Amniotic epithelial cell (primary cell): Measurements from ENCODE around the gene ZFPL1.
"Not testable (repeated sequence)": the region's sequence is repeated elsewhere in the genome, so short reads cannot be mapped to it uniquely, and the experiment has no call there.

Experiments
- DNase-seq: peaks from one replicate; pipeline ENCODE4 v3.0.0-alpha.2; 2010; ENCODE audit warnings: low read depth

The ZFPL1 gene

DNA sequence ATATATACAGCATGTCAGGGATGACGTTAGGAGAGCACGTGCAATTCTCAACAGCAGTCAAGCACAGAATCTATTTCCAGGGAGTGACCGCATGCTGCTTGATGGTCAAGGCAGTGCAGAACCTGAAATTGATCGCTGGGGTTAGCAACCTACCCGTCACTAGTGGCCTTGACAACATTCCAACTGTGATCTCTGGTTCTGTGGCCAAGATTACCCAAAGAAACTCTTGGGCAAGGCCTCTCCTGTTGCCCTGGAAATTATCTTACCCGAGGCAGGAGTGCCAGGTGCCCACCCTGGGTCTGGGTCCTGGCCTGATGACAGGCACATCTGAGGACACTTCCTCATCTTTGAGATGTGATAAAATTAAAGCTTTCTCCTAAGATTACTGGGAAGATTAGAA is 29.8 kb downstream of the ZFPL1 start:
- DNase-seq = peak; percentile 46

DNA sequence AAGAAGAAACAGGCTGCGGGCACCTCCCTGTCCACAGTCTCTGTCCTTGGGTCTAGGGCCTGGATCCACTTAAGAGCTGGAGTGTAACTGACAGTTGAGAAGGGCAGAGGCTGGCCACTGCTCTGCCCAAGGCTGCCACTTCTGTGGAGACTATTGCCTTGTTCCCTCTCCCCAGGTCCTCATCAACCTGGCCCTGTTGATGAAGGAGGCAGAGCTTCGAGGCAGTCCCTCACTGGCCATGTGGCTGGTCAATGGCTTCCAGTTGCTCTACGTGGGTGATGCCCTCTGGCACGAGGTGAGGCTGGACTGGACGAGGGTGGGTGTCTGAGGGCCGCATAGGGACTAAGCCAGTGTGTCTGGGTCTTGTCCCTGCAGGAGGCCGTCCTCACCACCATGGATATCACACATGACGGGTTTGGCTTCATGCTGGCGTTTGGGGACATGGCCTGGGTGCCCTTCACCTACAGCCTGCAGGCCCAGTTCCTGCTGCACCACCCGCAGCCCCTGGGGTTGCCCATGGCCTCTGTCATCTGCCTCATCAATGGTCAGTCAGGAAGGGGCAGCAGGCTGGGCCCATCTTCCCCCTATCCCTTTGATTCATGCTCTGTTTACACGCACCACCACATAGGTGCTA is 30.6 kb downstream of the ZFPL1 start:
- no peak for DNase-seq

DNA sequence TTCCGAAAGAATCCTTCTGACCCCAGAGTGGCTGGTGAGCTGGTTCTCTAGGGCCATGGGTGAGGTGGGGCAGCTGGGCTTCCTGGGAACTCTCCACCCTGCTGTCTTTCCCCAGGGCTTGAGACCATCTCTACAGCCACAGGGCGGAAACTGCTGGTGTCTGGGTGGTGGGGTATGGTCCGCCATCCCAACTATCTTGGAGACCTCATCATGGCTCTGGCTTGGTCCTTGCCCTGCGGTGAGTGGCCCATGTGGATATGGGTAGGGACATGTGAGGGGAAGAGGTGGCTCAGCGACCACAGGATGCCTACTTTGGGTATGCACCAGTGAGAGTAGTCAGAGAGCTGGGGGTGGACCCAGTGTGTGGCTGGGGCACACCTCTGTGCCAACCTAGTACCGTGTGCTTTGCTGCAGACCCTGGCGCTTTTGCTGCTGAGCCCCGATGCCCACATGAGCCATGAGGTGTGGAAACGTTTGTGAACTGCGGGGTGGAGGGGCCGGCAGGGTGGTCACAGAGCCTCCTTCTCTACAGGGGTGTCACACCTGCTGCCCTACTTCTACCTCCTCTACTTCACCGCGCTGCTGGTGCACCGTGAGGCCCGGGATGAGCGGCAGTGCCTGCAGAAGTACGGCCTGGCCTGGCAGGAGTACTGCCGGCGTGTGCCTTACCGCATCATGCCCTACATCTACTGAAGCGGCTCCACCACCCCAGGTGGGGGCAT is 31.5 kb downstream of the ZFPL1 start:
- DNase-seq = no peak

DNA sequence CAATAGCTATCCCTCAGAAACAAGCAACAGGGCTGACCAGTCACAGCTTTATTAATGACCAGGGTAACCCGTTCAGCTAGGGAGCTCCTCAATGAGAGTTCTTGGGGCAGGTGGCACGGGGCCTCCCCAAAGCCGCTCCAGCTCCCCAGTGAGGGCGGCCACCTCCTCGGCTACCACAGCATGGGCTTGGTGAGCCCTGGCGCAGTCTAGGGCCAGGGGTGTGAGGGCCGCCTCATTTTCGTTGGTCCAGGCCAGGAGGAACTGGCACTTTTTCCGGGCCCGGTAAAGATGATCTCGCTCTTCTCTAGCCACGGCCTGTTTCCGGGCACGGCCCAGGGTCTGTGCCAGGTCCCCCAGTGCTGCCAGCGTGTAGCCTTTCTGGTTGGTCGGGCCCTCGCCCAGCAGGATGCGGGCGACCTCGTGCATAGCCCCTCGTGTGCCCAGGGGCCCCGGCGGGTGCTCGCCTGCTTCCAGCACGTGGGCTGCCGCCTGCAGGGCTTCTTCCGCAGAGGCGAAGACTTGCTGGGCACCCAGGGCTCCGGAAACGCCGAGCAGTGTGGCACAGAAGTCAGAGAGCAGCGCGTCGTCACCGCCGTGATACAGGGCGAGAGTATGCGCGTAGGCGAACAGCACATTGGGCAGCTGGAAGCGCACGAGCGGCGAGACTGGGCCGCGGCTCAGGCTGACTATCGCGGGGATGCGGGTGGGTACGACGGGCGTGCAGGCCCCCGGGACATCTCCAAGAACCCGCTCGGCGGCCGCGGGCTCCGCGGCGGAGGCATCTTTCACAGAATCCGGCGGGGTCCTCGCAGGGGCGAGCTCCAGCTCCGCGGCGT is 32.6 kb downstream of the ZFPL1 start:
- peak; percentile 65 for DNase-seq

DNA sequence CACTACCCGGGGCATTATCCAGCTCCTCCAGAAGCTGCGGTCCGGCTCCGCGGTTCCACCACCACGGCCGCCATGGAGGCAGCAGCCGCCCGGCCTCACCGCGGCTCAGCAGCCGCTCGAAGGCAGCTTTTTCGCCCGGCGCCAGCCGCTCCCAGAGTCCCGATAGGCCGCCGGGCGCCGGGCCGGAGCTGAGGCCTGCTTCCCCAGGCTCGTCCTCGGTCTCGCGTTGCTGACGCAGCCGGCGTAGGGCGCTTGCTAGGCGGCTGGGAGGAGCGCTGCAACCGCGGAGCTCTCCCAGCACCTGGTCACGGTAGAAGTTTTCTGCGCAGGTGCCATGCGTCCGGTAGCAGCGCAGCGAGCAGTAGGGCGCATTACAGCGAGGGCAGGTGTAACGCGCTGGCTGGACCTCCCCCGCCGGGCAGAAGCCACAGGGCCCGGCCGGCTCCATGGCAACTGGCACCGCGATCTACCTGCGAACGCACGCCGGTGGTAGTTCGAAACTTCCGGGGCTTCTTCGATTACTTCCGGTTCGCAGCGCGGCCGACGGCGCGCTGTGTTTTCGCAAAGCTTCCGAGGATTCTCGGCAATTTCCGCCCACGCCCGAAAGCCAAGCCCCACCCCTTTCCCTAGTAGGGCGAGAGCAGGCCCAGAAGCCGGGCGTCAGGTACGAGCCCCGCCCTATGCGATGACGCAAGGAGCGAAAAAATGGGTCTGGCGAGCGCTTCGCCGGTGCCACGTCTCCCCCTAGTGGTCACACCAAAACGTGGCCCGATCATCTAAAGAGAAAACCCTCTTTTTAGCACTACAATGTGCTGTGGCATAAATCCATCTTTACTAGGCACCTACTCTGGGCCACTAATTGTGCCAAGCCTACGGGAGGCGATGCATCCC is 33.4 kb downstream of the ZFPL1 start, which contains the start of gene ZNHIT2:
TSS of gene ZNHIT2 (minus strand) at position 496 of the 891 bp plus-strand sequence. CDS start at position 448, 48 bp downstream.
- DNase-seq = peak; percentile 97

DNA sequence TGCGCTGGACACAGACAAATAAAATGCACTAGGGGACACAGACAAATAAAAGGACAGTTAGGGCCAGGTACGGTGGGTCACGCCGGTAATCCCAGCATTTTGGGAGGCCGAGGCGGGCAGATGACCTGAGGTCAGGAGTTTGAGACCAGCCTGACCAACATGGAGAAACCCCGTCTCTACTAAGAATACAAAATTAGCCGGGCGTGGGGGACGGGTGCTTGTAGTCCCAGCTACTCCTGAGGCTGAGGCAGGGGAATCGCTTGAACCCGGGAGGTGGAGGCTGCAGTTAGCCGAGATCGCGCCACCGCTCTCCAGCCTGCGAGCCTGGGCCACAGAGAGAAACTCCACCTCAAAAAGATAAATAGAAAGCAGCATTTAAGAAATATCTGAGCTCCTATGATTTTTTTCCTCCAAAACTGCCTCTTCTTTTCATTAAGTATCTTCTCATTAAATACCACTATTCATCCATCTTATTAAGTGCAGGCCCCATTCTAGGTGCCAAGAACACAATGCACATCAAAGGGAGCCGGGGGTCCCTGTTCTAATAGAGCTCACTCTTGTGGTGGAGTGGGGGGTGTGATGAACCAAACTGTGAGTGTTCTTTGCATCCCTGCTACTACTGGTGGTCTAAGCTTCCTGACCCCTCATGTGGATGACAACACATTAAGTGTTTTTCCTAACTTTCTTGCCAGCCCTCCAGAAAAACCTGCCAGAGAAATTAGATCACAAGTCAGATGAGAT is 34.2 kb downstream of the ZFPL1 start:
- no peak for DNase-seq

DNA sequence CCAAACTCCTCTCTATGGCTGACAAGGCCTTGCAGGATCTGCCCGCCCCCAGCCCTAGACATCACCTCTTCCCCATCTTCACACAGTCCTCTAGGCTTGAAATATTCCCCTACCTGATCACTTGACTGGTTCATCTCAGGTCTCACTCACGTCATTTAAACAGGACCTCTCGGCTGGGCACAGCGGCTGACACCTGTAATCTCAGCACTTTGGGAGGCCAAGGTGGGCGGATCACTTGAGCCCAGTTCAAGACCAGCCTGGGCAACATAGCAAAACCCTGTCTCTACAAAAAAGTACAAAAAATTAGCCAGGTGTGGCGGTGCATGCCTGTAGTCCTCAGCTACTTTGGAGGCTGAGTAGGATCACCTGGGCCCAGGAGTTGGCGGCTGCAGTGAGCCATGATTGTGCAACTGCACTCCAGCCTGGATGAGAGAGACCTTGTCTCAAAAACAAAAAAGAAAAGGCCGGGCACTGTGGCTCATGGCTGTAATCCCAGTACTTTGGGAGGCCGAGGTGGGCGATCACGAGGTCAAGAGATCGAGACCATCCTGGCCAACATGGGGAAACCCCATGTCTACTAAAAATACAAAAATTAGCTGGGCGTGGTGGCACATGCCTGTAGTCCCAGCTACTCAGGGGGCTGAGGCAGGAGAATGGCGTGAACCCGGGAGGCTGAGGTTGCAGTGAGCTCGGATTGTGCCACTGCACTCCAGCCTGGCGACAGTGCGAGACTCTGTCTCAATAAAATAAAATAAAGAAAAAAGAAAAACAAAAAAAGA is 35.1 kb downstream of the ZFPL1 start:
- DNase-seq = not testable (repeated sequence)

DNA sequence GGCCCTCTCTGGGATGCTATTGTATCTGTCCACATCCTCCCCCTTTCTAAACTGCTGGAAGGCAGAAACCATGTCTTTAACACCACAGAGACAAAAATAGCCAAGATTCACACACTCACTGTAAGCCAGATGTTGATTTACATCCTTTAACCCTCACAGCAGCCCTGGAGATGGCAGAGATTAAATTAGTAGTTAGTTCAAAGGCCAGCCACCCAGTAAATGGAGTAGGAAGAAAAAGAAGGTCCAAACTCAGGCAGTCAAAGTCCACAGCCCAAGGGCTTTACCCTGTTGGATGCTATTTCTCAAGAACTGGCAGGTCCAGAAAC is 35.6 kb downstream of the ZFPL1 start:
- DNase-seq = no peak

DNA sequence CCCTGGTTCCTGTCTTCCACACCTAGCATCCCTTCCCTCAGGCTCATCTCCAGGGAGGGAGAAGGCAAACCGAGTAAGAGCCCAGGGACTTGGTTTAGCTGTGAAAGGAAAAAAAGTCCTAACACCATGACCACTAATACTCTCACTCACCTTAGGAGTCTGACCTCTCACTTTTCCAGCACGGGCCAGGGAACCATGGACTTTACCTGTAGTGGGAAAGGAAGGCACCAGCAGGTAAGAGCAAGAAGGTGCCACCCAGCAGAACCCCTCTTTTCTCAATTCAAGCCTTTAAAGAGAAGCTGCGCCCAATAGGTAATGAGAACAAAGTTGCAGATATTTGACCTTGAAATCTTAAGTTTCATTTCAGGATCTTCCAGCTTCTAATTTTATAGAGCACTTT is 36.8 kb downstream of the ZFPL1 start:
- no peak for DNase-seq

DNA sequence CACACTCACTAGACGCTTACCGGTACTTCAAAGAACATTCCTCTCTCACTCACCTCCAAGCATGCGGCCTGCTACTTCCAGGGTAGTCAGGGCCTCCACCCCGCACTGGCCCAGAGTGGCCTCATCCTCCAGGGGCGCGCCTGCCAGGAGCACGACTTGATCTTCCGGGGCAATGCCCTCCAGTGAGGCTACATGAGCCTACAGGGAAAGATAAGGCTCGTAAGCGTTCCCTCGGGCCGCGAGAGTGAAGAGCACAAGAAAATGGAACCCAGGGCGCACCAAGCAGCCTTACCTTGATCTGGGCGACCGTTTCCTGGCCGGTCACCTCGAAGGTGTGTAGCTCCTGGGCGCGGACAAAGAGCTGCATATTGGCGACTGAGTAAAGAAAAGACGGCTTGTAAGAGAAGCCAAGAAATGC is 37.4 kb downstream of the ZFPL1 start:
- no peak for DNase-seq

DNA sequence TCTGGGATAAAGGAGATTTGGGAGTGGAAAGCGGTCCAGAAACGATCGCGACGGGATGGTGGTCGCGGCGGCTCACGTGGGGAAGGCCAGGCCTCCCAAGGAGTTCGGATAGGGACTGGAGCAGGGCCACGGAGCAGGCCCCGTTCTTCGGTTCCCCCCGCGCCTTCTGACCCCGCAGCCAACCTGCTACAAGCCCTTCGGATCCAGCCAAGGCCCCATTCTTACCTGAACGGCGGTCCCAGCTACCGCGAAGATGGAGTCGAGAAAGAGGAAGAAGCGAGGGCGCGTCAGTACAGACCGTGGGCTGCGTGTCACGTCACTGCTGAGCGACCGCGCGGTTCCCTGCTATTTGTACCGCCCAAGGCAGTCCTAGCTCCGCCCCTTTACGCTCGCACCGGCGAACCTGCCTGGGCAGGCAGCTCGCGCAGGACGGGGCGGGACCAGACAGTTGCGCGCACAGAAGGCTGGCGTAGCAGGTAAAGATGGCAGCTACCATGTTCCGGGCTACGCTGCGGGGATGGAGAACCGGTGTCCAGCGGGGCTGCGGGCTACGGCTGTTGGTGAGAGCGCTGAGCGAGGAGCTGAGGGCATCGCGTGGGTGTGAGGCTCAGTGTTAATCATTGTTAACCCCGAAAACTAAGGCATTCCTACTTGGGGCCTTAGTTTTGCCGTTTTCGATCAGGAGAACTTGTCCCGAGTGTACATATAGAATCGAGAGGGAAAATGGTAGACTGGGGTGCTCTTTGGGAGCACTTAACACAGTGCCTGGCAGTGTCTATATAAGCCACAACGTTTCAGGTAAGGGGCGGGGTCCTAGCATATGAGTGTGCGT is 38.1 kb downstream of the ZFPL1 start, which contains the start of the genes FAU and MRPL49:
TSS of gene FAU (minus strand) at position 270 of the 832 bp plus-strand sequence. CDS start 321 bp downstream, outside the sequence.
TSS of gene MRPL49 (plus strand) at position 457 of the 832 bp plus-strand sequence. CDS start at position 483, 26 bp downstream.
- DNase-seq = peak; percentile 96

DNA sequence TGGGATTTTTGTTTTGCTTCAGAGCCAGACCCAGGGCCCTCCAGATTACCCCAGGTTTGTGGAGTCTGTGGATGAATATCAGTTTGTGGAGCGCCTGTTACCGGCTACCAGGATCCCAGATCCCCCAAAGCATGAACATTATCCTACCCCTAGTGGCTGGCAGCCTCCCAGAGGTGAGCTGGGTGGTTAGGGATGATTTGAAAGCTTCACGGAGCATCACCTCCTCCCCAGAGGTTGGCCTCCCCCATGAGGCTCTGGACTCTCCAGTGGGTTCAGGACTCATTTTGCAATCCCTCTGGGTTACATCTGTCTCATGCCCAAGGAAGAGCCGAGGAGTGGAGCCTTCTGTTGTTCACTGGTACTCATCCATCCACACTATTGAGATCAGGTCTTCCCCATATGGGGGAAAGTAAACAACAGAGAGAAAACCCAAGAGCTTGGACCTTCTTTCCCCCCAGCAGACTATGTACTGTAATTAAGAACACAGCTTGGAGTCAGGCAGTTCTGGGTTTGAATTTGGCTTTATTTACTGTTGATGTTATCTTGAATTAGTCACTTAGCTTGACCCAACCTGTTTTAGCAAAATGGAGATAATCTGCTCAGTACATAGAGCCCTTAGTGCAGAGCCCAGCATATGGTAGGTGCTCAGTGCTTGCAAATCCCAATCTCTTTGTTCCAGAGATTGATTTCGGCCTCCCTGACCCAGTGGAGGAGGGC is 40.6 kb downstream of the ZFPL1 start:
- no peak for DNase-seq

DNA sequence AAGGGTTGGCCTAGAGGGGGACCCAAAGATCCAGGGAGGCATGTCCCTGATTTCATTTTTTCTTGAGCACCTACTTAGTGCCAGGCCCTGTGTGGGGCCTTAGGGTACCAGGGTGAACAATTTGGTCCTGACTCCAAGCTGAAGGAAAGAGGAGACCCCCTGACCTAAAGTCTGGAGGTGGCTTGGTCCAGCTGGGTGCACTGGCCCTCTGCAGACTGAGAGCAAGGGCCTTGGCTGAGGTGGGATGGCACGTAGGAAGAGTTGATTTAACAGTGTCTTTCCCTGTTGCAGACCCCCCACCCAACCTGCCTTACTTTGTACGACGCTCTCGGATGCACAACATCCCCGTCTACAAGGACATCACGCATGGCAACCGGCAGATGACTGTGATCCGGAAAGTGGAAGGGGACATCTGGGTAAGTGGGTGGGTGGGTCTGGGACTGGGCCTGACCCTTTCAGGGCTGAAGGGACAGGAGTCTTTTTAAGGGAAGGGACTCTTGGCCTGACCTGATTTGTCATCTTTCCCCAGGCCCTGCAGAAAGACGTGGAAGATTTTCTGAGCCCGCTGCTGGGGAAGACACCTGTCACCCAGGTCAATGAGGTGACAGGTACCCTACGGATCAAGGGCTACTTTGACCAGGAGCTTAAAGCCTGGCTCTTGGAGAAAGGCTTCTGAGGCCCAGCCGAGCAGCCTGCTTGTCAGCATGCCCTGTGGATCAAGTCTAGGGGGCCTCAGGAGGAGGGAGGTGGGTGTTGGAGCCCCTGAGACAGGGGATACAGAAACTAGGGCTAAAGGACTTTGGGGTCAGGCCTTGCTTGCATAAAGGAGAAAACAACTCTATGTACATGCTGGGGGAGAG is 41.4 kb downstream of the ZFPL1 start:
- DNase-seq = no peak

DNA sequence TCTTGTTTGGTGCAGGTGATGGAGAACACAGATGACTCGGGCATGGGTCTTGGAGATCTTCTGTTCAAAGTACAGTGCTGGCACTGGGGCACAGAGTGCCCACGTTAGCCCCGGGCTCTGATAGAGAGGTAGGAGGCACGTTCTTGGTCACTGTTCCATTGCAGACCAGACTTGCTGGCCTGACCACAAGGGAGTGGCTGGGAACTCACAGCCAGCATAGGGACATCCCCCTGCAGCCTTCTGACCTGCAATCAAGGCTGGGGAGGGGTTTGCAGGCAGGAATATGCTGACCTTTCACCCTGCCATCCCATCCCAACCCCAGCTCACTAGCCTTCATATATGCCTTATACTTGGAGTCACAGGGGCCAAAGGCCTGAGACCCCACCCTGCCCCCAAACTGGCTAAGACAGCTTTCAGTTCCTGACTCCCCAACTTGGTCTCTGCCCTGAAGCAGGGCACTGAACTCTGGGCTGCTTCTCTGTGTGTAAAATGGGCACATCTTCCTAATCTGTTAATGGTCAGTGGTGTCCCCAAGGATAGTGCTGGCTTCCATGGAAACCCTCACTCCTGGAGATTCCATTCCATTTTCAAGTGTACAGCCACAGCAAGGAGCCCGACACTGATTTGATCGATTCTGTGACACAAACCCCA is 42.7 kb downstream of the ZFPL1 start:
- DNase-seq = no peak

DNA sequence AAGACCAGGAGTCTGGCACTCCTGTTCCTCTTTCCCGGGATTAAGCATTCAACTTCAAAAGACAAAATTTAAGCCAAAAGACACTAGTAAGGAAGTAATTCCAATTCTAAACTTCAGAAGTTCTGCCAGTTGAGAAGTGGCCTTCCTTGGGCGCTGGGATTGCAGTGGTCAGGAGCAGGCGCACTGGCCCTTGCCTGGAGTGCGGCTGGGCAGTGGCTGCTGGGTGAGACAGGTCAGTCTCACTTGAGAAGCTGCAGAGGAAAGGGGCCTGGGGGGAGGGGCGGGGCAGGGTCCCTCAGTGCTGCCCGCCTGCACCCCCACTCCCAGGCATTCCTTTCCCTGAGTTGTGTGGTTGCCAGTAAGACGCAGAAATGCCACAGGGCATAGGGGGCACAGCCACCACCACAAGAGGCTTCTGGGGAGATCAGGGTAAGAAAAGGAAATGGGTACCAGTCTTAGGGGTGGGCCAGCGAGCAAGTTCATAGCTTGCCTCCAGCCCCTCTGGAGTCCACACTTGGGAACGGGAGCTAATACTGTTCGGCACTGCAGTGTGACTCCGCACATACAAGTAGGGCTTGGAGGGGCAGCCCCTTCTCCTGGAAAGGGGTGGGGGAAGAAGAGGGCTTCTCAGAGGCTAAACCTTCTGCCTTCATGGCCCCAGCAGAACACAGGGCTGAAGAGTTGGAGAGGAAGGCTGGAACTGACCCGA is 43.6 kb downstream of the ZFPL1 start:
- DNase-seq = no peak
